Stimulated activated CD8-positive, alpha-beta memory T cell treated with anti-CD3 and anti-CD28 coated beads, Interleukin-12 subunit alpha, Interleukin-12 subunit beta, amount 100 ng/mL, for 24 hours (primary cell): ENCODE measurements around the gene CTSZ.

Experiments
- DNase-seq: peaks from one replicate; pipeline ENCODE4 v3.0.0-alpha.2; 2020; ENCODE audit errors: extremely low read depth

The CTSZ gene

GRCh38 chr20:59031564-59032022 lies 24.5 kb upstream of the CTSZ start:
- no peak for DNase-seq

- no peak for DNase-seq
These were observed 24.0 kb upstream of the CTSZ start for GRCh38 chr20:59030911-59031563.

GRCh38 chr20:59028812-59029211 lies 21.8 kb upstream of the CTSZ start:
- no peak for DNase-seq

- DNase-seq, result no peak
These were observed 20.8 kb upstream of the CTSZ start for GRCh38 chr20:59027741-59028320.

GRCh38 chr20:59026904-59027740 lies 20.1 kb upstream of the CTSZ start:
- DNase-seq, result no peak

GRCh38 chr20:59025511-59025910 lies 18.5 kb upstream of the CTSZ start:
- DNase-seq, result no peak

GRCh38 chr20:59025086-59025485 lies 18.0 kb upstream of the CTSZ start:
- DNase-seq, result no peak

- DNase-seq, result no peak
These were observed 17.1 kb upstream of the CTSZ start for GRCh38 chr20:59024111-59024530.

- DNase-seq, result no peak
These were observed 16.6 kb upstream of the CTSZ start for GRCh38 chr20:59023616-59024015.

- DNase-seq, result no peak
These were observed 15.7 kb upstream of the CTSZ start for GRCh38 chr20:59022754-59023153.

- no peak for DNase-seq
These were observed 14.0 kb upstream of the CTSZ start for GRCh38 chr20:59020938-59021551.

- DNase-seq, result no peak
These were observed 12.2 kb upstream of the CTSZ start, which contains the start of gene TUBB1 for GRCh38 chr20:59019217-59019616. Gene TUBB1, plus strand, starts transcription at chr20:59019429. Its CDS starts 94 bp downstream, at chr20:59019523.

- no peak for DNase-seq
These were observed 11.8 kb upstream of the CTSZ start for GRCh38 chr20:59018817-59019216.

- DNase-seq, result no peak
These were observed 10.6 kb upstream of the CTSZ start for GRCh38 chr20:59017493-59018231.

GRCh38 chr20:59016795-59017492 lies 9.9 kb upstream of the CTSZ start:
- no peak for DNase-seq

- DNase-seq, result no peak
These were observed 9.0 kb upstream of the CTSZ start for GRCh38 chr20:59015812-59016711.

- DNase-seq, result no peak
These were observed 8.4 kb upstream of the CTSZ start for GRCh38 chr20:59015411-59015810.

- DNase-seq, result no peak
These were observed 7.8 kb upstream of the CTSZ start for GRCh38 chr20:59014680-59015389.

GRCh38 chr20:59013959-59014608 lies 7.0 kb upstream of the CTSZ start:
- DNase-seq, result no peak
